GM19328 (cell line): ENCODE measurements around the gene MIOX.

Experiments
- ATAC-seq: cut with Tn5 transposase; IDR thresholded peaks from one replicate; pipeline ENCODE4 v1.9.1; 2021; ENCODE audit warnings: mild to moderate bottlenecking, moderate library complexity; ENCODE audit not compliant: unreplicated experiment

The MIOX gene

DNA sequence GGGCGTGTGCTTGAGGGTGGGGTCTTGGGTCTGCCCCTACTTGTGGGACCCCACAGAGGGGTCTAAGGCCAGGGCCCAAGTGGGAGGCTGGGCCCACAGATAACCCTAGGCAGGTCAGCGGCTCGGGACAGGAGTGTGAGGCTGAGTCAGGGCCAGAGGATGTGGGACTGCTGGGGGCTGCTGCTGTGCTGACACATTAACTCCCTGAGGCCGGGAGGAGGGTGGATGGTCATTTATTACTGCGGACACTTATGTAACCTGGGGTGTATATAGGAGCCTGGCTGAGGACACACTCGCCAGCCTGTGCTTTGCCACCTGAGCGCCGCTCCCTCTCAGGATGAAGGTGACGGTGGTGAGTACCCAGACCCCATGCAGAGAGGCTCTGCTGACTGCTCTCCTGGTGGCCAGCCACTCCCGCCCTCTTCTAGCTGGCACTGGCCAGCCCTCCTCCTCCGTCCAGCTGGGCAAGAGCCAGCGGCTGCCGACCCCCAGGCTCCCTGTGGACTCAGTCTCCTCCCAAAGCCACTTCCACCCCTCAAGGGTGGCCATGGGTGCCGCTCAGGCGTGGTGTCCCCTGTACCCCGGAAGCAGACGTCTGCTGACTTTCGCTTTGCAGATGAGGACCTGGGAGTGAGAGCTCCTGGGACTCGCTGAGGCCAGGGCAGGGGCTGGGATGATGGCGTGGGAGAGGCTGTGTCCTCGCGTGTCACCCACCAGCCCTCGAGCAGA lies at the start of gene MIOX:
Gene MIOX, plus strand, starts transcription at position 299 of the 729 bp plus-strand sequence. Its CDS starts 39 bp downstream, at position 338.
- no peak for ATAC-seq

DNA sequence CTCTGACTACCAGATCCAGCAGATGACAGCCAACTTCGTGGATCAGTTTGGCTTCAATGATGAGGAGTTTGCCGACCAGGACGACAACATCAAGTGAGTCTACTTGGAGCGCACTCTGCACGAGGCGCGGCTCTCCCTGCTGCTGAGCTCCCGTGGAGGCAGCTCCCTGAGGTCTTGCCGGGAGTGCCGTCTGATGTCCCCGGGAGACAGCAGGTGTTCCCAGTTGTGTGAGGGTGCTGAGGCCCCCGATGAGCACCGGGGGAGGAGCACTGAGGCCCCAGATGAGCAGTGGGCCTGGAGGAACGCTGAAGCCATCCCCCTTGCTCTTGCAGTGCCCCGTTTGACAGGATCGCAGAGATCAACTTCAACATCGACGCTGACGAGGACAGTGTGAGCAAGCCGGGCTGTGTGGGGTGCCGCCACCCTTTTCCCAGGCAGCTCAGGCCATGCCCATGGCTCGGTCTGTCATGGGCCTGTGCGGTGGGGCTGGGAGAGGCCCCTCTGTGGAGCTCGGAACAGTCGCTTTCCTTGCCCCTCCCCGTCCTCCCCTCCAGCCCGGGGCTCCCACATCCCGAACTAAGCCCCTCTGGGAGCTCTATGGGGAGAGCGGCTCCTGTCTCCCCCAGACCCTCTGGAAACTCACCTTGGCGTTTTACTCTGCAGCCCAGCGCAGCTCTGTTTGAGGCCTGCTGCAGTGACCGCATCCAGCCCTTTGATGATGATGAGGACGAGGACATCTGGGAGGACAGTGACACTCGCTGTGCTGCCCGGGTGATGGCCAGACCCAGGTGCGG lies 49.0 kb upstream of the MIOX start:
- no peak for ATAC-seq

GRCh38 chr22:50438305-50439275 lies 48.1 kb upstream of the MIOX start:
- no peak for ATAC-seq

- no peak for ATAC-seq
These were observed 47.3 kb upstream of the MIOX start for GRCh38 chr22:50439314-50439870.

DNA sequence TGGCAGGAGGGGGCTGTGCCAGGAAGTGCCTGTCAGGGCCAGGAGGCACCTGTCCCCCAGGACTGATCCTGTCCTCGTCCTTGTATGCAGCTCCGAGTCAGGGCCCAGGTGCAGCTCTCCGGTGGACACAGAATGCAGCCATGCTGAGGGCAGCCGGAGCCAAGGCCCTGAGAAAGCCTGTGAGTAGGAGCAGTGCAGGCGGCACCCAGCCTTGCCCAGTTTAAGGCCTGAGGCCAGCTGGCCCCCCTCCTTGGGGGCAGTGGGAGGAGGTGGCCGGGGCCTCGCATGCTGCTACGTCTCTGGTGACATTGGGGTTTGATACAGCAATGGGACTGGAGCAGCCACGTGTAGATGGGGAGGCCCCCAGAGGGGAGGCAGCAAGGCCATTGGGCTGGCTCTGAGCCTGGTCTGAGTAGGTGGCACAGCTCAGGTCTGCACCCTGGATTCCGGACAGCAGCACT lies 46.8 kb upstream of the MIOX start:
- ATAC-seq = no peak

DNA sequence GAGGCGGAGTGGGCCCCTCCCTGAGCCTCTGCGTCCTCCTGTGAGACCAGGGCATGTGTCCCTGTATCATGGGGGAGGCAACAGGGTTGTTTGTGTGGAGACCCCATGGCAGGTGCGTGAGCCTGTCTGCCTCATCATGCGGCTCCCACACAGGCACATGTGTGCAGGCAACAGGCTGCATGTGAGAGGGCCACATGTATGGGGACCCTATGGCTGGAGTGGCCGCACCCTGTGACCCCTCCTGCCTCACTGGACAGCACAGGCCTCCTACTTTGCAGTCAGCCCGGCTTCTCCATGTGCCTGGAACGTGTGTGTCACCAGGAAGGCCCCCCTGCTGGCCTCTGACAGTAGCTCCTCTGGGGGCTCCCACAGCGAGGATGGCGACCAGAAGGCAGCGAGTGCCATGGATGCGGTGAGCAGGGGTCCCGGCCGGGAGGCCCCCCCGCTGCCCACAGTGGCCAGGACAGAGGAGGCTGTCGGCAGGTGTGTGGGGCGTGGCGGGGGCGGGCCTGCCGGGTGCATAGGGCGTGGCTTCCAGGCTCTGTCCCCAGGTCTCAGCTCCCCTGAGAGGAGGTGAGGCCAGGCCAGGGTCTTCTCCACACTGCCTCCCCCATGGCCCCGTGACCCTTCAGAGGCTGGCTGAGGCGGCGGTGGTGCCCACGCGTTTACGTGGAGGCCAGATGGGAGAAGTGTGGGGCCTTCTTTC lies 46.0 kb upstream of the MIOX start:
- ATAC-seq = no peak

DNA sequence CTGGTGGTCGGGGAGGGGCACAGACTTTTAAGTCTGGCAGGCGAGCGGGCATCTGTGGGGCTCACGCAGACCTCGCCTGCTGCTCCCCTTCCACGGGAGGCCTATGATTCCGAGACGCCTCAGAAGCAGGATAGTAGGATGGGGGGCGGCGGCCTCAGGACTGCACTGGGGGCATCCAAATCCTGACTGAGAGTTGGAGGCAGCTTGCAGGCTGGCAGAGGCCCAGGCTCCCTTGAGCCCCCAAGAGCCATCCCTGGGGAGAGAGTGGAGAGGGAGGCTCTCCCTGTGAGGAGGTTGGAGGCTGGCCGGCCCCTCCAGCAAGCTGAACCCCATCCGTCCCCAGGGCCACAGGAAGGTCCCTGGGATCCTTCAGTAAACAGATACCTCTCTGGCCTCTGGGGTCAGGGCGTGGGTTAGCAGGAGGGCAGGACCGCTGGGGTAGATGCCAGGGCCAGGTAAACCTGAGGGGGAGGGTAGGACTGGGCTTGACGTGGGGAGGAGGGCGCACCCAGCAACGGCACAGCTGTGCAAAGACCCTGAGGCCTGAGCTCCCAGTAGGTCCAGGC lies 45.1 kb upstream of the MIOX start:
- ATAC-seq = no peak

DNA sequence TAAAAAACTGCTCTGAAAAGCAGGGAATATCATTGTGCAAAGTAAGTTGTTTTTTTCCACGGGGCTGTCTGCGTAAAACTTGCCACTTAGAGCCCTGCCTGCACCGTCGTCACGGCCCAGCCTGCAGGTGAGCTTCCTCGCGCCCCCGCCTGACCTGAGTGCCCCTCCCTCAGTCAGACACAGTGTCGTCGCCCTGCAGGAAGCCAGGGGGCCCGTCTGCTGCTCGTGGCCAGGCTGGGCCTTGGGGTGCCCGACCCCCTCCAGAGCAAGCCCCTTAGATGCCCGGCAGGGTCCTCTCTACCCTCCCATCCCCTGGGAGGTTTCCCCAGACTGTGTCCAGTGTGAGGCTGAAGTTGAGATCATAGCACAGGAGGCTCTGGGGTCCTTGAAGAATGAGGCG lies 43.5 kb upstream of the MIOX start:
- no peak for ATAC-seq

- ATAC-seq = no peak
These were observed 42.6 kb upstream of the MIOX start for GRCh38 chr22:50443801-50444625.

- ATAC-seq = no peak
These were observed 42.0 kb upstream of the MIOX start for GRCh38 chr22:50444663-50445062.

GRCh38 chr22:50445071-50445879 lies 41.4 kb upstream of the MIOX start:
- ATAC-seq = no peak

DNA sequence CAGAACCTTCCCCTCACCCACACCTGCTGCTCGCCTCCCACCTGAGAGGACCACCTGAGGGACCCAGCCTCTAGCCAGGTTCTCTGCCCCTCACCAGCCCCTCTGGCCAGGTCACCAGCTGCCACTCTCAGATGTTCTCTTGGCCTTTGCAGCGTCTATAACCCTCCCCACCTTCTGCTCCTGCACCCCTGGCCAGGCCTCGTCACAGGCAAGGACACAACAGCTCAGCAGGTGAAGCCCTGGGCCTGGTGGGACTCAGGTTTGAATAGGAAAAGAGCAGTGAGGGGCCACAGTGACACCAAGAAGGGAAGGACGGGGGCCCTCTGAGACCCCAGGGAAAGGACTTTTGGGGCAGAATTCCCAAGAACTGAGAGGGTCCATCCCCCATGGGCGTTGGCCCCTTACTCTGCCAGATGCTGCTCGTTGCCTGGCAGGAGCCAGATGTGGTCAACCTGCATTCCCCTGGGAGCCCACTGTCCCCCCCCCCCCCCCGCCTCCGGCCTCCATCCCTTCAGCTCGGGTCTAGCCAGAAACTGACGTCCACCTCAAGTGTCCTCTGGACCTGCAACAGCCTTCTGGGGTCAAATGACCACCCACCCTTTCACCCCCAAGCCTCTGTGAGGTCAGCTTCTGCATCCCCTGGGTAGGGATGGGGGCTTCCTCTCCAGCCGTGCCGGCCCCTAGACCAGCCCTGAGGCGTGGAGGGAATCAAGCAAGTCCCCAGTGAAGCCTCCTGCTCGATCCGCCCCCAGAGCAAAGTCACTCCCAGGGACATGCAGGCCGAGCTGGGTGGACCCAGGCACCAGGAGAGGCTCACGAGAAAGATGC lies 40.6 kb upstream of the MIOX start:
- no peak for ATAC-seq

DNA sequence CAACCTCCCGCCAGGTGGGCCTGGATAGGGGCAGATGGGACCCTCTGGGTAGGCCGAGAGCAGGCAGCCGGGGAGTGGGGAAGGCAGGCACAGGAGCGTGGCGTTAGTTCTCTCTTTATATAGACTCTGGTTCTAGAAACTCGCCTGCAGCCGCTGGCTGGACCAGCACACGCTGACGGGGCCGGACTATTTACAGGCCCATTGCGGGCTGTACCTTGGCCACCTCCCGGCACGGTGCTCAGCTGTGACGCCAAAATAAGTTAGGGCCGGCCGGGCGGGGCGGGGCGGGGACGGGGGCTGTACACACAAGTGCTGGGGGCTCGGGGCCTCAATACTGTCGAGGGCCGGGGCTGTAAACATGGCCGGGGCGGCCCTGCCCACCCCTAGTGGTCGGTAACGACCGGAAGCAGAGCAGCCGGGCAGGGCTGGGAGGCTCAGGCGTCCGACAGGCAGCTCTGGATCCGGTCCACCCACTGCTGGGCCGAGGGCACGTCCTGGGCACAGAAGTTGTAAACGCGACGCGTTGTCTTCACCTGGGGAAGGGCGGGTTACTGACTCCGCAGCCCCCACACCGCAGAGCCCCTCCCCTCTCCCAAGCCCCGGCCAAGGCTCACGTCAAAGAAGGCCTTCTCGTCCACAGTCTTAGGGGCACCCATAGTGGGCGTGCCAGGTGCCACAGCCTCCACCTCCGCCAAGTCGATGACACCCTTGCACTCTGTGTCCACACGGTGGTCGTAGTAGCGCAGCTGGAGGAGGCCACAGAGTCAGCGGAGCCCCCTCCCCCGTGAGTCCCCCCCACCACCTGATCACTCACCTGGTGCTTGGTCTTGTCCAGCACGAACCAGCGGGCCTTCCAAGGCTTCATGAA lies 39.7 kb upstream of the MIOX start:
- no peak for ATAC-seq

- no peak for ATAC-seq
These were observed 38.8 kb upstream of the MIOX start for GRCh38 chr22:50447576-50448551.

DNA sequence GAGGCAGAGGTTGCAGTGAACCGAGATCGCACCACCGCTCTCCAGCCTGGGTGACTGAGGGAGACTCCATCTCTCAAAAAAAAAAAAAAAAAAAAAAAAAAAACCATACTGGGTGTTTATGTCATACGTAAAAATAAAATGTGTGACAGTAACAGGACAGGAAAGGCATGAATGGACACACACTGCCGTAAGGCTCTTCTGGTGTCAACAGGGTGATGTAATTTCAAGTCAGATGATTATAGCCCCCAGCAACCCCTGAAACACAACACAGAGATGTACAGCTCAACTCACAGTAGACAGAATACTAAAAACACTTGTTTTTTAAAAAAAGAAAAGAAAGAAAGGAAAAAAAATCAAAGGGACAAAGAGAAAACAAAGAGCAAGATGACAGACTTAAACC lies 34.0 kb upstream of the MIOX start:
- ATAC-seq = no peak
